ENCODE results near the gene PRKAG1. TPM values are rescaled to one million over a fixed set of nuclear protein-coding genes. Genes with fewer than 3 reads are reported as not detected.

PRKAG1 gene
- total RNA-seq, 1 experiment from 2014 or later: 41.6 TPM

DNA sequence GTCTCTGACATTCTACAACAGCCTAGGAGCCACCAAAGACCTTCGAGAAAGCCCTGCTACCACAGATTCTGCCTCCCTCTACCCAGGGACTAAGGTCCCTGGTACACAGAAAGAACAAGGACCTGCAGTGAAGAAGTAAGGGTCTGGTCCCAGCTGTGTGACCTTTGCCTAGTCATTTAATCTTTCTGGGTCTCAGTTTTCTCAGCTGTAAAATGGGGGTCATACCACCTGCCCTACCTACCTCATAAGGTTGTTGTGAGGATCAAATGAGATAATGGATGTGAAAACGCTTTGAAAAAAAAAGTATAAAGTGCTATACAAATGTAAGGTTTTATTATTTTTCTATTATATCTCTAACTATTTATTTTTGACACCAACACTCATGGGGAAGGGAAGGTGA is 5.2 kb upstream of the PRKAG1 start:
- Mint-ChIP-seq H3K36me3 (peaks cover 52% of the 10 kb centered on the region), H3K4me3 (no peak overlapping the region), H3K9me3 (no peaks in the 10 kb centered on the region), H3K27ac (no peak overlapping the region), H3K27me3 (ENCODE audit: low read depth) (no peaks in the 10 kb centered on the region), H3K4me1 (peaks cover 9% of the 10 kb centered on the region)
- TF ChIP-seq FOXK1 (CRISPR knock-in tag; IDR thresholded peaks at IDR 0.05) (no peak), NR1H2 (CRISPR knock-in tag; IDR thresholded peaks at IDR 0.05) (no peak), TEAD1 (CRISPR knock-in tag; IDR thresholded peaks at IDR 0.05) (no peak), ZNF317 (CRISPR knock-in tag; IDR thresholded peaks at IDR 0.05; ENCODE audit: borderline replicate concordance, low read depth) (no peak)
- TF ChIP-seq, protein P1, sequence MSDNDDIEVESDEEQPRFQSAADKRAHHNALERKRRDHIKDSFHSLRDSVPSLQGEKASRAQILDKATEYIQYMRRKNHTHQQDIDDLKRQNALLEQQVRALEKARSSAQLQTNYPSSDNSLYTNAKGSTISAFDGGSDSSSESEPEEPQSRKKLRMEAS (CRISPR knock-in tag; IDR thresholded peaks at IDR 0.05): no peak
- TF ChIP-seq, protein P2, sequence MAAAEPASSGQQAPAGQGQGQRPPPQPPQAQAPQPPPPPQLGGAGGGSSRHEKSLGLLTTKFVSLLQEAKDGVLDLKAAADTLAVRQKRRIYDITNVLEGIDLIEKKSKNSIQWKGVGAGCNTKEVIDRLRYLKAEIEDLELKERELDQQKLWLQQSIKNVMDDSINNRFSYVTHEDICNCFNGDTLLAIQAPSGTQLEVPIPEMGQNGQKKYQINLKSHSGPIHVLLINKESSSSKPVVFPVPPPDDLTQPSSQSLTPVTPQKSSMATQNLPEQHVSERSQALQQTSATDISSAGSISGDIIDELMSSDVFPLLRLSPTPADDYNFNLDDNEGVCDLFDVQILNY (CRISPR knock-in tag; IDR thresholded peaks at IDR 0.05): no peak
- TF ChIP-seq, protein P3, sequence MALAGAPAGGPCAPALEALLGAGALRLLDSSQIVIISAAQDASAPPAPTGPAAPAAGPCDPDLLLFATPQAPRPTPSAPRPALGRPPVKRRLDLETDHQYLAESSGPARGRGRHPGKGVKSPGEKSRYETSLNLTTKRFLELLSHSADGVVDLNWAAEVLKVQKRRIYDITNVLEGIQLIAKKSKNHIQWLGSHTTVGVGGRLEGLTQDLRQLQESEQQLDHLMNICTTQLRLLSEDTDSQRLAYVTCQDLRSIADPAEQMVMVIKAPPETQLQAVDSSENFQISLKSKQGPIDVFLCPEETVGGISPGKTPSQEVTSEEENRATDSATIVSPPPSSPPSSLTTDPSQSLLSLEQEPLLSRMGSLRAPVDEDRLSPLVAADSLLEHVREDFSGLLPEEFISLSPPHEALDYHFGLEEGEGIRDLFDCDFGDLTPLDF (CRISPR knock-in tag; IDR thresholded peaks at IDR 0.05): no peak
- TF ChIP-seq, protein P4, sequence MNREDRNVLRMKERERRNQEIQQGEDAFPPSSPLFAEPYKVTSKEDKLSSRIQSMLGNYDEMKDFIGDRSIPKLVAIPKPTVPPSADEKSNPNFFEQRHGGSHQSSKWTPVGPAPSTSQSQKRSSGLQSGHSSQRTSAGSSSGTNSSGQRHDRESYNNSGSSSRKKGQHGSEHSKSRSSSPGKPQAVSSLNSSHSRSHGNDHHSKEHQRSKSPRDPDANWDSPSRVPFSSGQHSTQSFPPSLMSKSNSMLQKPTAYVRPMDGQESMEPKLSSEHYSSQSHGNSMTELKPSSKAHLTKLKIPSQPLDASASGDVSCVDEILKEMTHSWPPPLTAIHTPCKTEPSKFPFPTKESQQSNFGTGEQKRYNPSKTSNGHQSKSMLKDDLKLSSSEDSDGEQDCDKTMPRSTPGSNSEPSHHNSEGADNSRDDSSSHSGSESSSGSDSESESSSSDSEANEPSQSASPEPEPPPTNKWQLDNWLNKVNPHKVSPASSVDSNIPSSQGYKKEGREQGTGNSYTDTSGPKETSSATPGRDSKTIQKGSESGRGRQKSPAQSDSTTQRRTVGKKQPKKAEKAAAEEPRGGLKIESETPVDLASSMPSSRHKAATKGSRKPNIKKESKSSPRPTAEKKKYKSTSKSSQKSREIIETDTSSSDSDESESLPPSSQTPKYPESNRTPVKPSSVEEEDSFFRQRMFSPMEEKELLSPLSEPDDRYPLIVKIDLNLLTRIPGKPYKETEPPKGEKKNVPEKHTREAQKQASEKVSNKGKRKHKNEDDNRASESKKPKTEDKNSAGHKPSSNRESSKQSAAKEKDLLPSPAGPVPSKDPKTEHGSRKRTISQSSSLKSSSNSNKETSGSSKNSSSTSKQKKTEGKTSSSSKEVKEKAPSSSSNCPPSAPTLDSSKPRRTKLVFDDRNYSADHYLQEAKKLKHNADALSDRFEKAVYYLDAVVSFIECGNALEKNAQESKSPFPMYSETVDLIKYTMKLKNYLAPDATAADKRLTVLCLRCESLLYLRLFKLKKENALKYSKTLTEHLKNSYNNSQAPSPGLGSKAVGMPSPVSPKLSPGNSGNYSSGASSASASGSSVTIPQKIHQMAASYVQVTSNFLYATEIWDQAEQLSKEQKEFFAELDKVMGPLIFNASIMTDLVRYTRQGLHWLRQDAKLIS (CRISPR knock-in tag; IDR thresholded peaks at IDR 0.05; ENCODE audit: borderline replicate concordance): no peak
- TF ChIP-seq, protein P5, sequence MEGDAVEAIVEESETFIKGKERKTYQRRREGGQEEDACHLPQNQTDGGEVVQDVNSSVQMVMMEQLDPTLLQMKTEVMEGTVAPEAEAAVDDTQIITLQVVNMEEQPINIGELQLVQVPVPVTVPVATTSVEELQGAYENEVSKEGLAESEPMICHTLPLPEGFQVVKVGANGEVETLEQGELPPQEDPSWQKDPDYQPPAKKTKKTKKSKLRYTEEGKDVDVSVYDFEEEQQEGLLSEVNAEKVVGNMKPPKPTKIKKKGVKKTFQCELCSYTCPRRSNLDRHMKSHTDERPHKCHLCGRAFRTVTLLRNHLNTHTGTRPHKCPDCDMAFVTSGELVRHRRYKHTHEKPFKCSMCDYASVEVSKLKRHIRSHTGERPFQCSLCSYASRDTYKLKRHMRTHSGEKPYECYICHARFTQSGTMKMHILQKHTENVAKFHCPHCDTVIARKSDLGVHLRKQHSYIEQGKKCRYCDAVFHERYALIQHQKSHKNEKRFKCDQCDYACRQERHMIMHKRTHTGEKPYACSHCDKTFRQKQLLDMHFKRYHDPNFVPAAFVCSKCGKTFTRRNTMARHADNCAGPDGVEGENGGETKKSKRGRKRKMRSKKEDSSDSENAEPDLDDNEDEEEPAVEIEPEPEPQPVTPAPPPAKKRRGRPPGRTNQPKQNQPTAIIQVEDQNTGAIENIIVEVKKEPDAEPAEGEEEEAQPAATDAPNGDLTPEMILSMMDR (IDR thresholded peaks at IDR 0.05): no peak
- ATAC-seq (no peak), DNase-seq (ENCODE audit: low spot score) (no peak)
- POLR2A ChIA-PET: no interaction called here
- CTCF ChIA-PET: interaction anchor here (1.0 to 1.4 kb wide), 3 partner anchors 20 to 65 kb away, joined by 3 to 5 read pairs (median 4); partner anchors contain the start of gene DDN

DNA sequence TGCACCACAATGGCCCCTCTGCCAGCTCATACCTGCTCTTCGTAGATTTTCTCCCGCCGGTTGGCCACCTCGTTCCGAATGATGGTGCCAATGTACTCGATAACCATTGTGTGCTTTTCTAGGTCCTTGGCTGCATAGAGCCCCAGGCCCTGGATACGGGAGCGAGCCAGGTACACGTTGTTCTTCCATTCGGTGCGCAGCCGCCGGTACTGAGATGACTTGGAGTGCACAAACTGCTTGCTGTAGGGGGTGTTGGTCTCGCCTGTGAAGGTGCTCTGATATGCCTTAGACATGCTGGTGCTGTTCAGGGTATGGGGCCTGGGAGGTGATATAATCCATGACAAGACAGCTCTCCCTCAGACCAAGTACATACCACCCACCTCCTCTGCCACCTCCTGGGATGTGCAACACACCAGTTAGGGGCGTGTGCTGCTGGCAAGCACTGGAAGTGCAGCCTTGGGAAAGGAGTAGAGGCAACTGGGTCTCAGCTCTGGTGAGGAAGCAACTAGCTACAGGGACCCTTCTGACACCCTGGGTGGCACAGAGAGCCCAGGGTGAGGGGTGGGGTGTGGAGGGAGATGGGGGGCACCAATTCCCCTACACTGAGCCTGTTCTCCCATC is 4.1 kb upstream of the PRKAG1 start:
- no peak for DNase-seq (ENCODE audit: low spot score)
- ChIA-PET POLR2A (no interaction called here), CTCF (interaction anchor here (0.5 to 4.1 kb wide), 4 partner anchors 21 to 26 kb away, joined by 3 to 98 read pairs (median 4); partner anchors contain the start of gene DDN)
- H3K4me1 Mint-ChIP-seq: peaks cover 14% of the 10 kb centered on the region
- no peak for ATAC-seq
- H3K9me3 Mint-ChIP-seq: no peaks in the 10 kb centered on the region
- peak overlapping the region; percentile 47; the same call in 1 of the 2 replicates for H3K27ac Mint-ChIP-seq
- no peaks in the 10 kb centered on the region for H3K27me3 Mint-ChIP-seq (ENCODE audit: low read depth)
- H3K4me3 Mint-ChIP-seq: no peak overlapping the region
- peaks cover 43% of the 10 kb centered on the region for H3K36me3 Mint-ChIP-seq
- TF ChIP-seq JUN (CRISPR knock-in tag; IDR thresholded peaks at IDR 0.05): no peak
- TF ChIP-seq, protein P5 (IDR thresholded peaks at IDR 0.05): no peak
- TF ChIP-seq KAT7 (CRISPR knock-in tag; IDR thresholded peaks at IDR 0.05; ENCODE audit: borderline replicate concordance): no peak
- TF ChIP-seq RELA (CRISPR knock-in tag; IDR thresholded peaks at IDR 0.05; ENCODE audit: borderline replicate concordance): no peak
- no peak for TF ChIP-seq ZNF317 (CRISPR knock-in tag; IDR thresholded peaks at IDR 0.05; ENCODE audit: borderline replicate concordance, low read depth)
- TF ChIP-seq ZNF121 (CRISPR knock-in tag; IDR thresholded peaks at IDR 0.05): no peak
- TF ChIP-seq, protein P6, sequence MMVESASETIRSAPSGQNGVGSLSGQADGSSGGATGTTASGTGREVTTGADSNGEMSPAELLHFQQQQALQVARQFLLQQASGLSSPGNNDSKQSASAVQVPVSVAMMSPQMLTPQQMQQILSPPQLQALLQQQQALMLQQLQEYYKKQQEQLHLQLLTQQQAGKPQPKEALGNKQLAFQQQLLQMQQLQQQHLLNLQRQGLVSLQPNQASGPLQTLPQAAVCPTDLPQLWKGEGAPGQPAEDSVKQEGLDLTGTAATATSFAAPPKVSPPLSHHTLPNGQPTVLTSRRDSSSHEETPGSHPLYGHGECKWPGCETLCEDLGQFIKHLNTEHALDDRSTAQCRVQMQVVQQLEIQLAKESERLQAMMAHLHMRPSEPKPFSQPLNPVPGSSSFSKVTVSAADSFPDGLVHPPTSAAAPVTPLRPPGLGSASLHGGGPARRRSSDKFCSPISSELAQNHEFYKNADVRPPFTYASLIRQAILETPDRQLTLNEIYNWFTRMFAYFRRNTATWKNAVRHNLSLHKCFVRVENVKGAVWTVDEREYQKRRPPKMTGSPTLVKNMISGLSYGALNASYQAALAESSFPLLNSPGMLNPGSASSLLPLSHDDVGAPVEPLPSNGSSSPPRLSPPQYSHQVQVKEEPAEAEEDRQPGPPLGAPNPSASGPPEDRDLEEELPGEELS (CRISPR knock-in tag; IDR thresholded peaks at IDR 0.05): no peak
- TF ChIP-seq NFE2L1 (CRISPR knock-in tag; IDR thresholded peaks at IDR 0.05): no peak
- TF ChIP-seq, protein P7, sequence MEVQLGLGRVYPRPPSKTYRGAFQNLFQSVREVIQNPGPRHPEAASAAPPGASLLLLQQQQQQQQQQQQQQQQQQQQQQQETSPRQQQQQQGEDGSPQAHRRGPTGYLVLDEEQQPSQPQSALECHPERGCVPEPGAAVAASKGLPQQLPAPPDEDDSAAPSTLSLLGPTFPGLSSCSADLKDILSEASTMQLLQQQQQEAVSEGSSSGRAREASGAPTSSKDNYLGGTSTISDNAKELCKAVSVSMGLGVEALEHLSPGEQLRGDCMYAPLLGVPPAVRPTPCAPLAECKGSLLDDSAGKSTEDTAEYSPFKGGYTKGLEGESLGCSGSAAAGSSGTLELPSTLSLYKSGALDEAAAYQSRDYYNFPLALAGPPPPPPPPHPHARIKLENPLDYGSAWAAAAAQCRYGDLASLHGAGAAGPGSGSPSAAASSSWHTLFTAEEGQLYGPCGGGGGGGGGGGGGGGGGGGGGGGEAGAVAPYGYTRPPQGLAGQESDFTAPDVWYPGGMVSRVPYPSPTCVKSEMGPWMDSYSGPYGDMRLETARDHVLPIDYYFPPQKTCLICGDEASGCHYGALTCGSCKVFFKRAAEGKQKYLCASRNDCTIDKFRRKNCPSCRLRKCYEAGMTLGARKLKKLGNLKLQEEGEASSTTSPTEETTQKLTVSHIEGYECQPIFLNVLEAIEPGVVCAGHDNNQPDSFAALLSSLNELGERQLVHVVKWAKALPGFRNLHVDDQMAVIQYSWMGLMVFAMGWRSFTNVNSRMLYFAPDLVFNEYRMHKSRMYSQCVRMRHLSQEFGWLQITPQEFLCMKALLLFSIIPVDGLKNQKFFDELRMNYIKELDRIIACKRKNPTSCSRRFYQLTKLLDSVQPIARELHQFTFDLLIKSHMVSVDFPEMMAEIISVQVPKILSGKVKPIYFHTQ (CRISPR knock-in tag; IDR thresholded peaks at IDR 0.05): no peak
- TF ChIP-seq GRHL2 (CRISPR knock-in tag; IDR thresholded peaks at IDR 0.05; ENCODE audit: insufficient replicate concordance, severe bottlenecking): no peak
- no peak for TF ChIP-seq NR3C1 (CRISPR knock-in tag; conservative IDR thresholded peaks at IDR 0.05; ENCODE audit: low read depth)
